Left cardiac atrium (tissue), 4 donors: ENCODE results near the gene FXYD4. TPM values are rescaled to one million over a fixed set of nuclear protein-coding genes. Genes with fewer than 3 reads are reported as not detected.
A peak's percentile ranks its signal among the peaks of the same experiment; 100 is the strongest.
"Not testable (repeated sequence)": the region's sequence is repeated elsewhere in the genome, so short reads cannot be mapped to it uniquely, and the experiment has no call there.

Experiments used
- ATAC-seq, 2 donors: fragments of 200-7000 bp; cut with Tn5 transposase; one replicate each; pipeline ENCODE4 v1.9.1; 2020; ENCODE audit warnings: mild to moderate bottlenecking in 2 of 2, moderate library complexity in 2 of 2
- DNase-seq: peaks from one replicate; pipeline ENCODE4 v3.0.0-alpha.2; 2020
- intact Hi-C, 2 donors: fragments of 100-400 bp; cut with DNase I; formaldehyde crosslinking; loops; one replicate each; pipeline versions ENCODE4 v1.14.1 to v1.15.1; 2022 to 2023
- total RNA-seq, 2 donors: library from RNA; stranded (reverse); fragmentation: NEBNext Ultra II Directional; extraction: Animal tissue kit (Norgen Biotek cat#: 25700); gene quantifications; one replicate each; pipeline ENCODE4 v1.2.1, GENCODE V29; 2021
- donor health status: DM: no; HTN: yes; CAD: no.
- donor health status: DM: no; HTN: yes; CAD: no; lungs with severe emphysema.
- donor health status: DM: yes; HTN: yes; CAD: no.
- donor health status: Dilated cardiomyopathy.

The FXYD4 gene
- total RNA-seq, 2 donors from 2014 or later, result not detected

DNA sequence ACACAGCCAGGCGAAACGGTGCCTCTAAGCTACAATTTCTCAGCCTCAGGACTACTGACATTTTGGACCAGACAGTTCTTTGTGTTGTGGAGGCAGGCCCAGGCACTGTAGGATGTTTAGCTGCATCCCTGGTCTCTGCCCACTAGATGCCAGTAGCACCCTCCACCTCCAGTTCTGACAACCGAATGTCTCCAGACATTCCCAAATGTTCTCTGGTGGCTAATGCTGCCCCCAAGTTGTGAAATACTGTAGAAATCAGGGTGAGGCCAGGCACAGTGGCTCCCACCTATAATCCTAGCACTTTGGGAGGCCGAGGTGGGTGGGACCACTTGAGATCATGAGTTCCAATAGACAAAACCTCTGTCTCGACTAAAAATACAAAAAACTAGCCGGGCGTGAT lies 19.3 kb downstream of the FXYD4 start:
- intact Hi-C loops, result no loop called here
- ATAC-seq (peak; percentile 56 to 74), DNase-seq (no peak)

DNA sequence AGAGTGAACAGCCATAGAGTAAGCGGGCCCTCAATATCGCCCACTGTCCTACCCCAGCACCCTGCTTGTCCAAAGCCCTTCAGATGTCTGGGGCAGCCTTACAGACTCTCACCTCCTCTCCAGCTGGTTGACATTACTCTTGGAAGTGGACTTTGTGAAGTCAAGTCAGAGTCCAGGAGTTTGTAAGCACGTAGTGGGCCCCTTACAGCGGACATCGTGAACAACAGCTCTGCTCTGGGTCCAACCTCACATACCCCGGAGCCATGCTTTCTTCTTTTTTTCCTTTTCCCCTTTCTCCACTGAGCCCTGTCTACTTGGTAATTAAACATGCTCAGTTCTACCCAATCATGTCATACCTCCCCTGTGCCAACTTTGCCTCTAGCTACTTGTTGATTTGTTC lies 20.1 kb downstream of the FXYD4 start:
- ATAC-seq, result no peak
- no peak for DNase-seq
- intact Hi-C loops, result no loop called here

DNA sequence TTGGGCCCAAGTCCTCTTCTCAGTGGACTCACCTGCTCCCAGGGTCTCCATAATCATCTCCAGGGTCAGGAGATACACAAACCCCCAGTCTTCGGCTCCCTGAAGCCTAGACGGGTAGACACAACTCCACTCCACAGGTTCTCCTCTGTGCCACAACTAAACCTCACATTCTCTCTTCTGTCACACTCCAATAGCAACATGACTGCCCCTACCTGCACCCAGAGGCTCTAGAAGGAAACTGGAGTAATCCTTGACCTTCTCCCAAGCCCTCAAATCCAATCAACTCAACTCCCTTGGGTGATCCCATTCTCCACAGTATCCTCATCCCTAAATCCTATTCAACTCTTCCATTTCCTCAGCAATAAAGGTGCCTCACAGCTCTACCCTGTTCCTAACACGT lies 21.3 kb downstream of the FXYD4 start:
- DNase-seq, result no peak
- intact Hi-C loops, result no loop called here
- ATAC-seq, result no peak

DNA sequence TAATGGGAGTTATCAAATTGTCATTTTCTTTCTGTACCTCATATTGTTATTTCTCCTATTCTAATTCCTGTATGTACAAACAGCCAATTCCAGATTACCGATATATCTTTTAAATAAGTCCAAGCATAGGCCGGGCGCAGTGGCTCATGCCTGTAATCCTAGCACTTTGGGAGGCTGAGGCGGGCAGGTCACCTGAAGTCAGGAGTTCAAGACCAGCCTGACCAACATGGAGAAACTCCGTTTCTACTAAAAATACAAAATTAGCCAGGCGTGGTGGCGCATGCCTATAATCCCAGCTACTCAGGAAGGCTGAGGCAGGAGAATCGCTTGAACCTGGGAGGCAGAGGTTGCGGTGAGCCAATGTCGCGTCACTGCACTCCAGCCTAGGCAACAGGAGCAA lies 21.8 kb downstream of the FXYD4 start:
- DNase-seq, ATAC-seq, intact Hi-C loops: not testable (repeated sequence)

DNA sequence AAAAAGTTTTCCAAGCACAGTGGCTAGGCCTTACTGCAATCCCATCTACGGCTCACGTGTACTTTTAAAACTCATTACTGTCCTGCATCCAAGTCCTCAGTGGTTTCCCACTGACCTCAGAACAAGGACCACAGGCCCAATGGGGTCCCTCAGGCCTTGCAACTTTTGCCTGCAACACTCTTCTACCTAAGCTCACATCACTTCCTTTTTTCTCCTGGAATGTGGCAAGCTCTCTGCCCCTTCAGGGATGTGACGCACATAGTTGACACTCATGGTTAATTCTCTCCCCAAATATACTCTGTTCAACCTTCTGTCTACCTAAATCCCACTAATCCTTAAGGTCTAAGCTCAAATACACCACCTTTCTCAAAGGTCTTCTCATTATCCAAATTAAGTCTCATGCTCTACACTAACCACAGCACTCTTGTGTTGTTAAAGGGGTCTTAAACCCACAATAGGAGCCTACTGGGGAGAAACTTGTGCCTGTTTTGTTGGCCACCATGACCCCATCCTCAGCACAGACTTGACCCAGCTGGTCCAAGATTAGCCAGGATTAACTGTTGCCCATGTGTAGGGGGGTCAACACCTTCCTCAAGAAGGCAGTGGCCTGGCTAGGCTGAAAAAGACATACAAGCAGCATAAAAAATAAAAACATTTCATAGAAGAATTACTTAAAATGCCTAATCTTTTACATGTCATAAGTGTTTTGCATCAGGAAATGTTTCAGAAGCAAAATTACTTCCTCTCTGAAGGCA lies 22.3 kb downstream of the FXYD4 start:
- intact Hi-C loops, result no loop called here
- no peak for DNase-seq
- no peak for ATAC-seq

DNA sequence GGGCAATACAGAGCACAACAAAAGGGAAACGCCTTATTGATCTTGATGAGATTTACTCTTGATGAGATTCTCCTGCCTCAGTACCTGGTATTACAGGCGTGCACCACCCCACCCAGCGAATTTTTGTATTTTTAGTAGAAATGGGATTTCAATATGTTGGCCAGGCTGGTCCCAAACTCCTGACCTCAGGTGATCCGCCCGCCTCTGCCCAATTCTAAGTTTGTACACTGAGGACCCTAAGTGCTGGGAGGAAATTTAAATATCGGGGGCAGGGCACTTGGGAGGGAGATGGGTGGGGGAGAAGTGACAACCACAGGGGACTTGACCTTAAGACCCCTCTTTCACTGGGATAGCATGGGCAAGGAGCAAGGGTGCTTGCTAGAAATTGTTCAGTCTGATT lies 23.4 kb downstream of the FXYD4 start:
- intact Hi-C loops, result no loop called here
- DNase-seq (no peak), ATAC-seq (no peak)

DNA sequence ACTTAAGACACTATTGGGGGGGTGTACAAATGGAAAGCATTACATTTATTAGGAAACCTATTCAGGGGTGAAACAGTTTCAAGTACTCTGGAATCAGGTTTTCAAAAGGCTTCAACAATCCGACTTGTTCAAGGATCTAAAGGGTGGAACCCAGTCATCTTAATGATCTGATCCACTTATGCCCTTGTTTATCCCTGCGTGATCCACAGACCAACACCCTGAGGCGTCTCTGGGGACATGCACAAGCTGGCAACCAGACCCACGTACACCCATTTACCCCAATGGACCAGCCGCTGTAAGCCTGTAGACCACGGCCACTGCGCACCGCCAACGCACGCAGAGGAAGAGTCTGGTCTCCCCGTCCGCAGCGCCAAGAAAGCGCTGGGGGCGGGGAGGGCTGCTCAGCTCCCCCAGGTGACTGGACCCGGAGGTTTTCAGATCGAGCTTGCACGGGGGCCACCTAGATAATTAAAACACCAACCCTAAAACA lies 24.2 kb downstream of the FXYD4 start:
- intact Hi-C loops, result no loop called here
- DNase-seq (no peak), ATAC-seq (peak in 1 of 2 donors; percentile 3)

DNA sequence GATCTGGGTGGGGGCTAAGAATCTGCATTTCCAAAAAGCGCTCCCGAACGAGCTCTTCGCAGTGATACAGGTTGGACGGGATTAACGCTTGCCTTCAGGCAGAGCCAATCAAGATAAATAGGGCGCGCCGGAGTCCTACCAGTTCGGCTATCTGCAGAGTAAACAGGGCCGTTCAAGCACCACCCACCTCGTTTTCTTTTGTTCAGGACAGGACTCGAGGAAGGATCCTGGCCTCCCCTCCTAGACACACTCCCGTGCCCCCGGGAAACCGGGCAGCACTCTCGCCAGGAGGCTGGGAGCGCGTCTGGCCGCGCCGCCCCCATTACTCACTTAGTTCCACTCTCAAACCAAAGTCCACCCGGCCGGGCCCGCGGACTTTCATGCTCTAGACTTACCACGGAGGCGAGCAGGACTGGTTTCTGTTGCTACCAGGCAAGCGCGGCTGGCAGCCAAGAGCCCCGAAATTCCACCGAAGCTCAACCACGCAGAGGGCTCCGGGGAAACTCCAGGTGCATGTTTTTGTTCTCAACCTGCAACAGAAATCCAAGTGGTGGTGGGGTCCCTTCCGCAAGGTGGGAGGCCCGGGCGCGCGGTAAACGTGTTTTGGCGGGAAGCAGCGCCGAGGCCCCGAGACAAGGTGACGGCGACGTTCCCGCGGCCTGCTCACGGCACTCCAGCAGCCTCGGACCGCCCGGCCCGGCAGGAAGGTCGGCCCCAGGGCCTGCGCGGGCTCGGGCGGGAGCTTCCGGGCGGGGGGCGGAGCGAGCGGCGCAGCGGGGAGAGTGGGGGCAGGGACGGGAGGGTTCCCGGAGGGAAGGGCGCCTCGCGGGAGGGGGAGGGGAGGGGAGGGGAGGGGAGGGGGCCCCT lies 24.9 kb downstream of the FXYD4 start:
- intact Hi-C loops, result no loop called here
- DNase-seq, result peak; percentile 79
- peak; percentile 95 to 96 for ATAC-seq

DNA sequence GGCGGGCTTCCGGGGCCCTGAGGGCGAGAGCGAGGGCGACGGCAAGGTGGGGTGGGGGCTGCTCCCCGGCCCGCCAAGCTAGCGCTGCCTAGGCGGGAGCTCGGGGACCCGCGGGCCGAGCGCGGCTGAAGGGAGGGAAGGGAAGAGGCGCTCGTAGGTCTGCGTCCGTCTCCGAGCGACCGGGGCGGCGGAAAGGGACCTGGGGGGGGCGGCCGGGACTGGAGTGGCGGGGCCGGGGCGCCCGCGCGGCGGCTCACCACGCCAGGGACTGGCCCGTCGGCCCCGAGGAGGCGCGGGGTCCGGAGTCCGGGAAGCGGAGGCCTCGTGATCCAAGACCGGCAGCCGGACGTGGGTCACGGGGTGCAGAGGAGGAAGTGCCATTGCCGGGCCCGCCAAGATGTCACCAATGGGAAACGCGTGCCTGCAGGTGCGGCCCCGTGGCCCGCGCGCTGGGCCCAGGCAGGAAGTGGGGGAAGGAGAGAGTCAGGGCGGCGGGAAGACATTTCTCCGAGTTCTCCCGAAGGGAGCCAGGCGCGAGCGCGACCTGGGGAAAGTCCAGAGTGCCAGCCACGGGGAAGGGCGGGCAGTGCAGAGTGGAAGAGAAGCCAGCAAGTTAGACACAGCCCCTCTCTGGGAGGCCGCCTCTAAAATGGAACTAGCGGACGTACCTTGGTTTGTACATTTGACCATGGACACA lies 25.6 kb downstream of the FXYD4 start:
- DNase-seq, result peak; percentile 91
- intact Hi-C loops, result no loop called here
- peak; percentile 90 to 91 for ATAC-seq

DNA sequence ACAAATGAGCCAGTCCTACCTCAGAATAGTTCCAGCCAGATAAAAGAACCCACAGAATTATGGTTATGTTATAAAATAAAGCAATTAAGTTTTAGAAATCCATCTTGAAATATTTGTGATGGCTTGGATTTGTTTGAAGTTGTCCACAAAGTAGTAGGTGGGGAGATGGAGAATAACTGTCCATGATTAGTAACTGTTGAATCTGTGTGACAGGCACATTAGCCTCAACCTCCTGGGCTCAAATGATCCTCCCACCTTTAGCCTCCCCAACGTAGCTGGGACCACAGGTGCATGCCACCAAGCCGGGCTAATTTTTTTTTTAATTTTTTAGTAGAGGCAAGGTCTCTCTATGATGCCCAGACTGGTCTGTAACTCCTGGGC lies 27.5 kb downstream of the FXYD4 start:
- no peak for DNase-seq
- intact Hi-C loops, result no loop called here

DNA sequence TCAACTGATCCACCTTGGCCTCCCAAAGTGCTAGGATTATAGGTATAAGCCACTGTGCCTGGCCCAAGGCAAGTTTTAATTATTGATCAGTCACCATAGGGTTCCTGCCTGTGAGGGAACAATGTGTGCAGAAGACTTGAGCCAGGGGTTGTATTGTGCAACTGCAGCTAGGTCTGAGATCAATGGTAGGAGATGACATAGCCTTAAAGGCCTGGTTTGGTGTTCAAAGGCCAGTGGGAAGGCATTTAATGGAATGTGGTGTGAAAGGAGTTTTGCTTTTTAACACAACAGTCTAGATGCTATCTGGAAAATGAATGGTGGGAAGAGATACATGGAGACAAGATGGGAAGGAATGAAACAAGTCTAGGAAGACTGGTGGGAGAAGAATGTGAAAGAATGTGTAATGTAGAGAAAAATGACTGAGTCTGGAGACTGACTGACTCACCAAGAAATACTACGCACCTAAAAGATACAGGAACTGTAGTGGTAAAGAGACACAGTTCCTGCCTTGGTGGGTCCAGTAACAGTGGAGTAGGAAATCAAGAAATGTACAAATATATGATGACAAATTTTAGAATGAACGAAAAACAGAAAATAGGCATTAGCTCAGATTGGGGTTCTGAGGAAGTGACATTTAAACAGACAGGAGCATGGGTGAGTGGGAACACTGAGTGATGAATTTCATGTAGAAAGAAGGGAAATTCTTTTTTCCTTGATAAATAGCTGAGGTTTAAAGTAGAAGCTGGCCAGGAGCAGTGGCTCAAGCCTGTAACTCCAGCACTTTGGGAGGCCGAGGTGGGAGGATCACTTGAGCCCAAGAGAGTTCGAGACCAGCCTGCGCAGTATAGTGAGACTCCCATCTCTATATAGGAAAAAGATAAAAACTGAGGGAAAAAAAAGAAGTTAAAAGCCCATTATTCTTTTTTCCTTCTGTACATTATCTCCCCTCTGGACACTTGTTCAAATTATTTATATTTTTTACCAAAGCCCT lies 28.2 kb downstream of the FXYD4 start:
- ATAC-seq (no peak), DNase-seq (no peak)
- intact Hi-C loops, result no loop called here

More for the DNA sequence above, 27.5 kb downstream of the FXYD4 start:
- no peak for ATAC-seq

DNA sequence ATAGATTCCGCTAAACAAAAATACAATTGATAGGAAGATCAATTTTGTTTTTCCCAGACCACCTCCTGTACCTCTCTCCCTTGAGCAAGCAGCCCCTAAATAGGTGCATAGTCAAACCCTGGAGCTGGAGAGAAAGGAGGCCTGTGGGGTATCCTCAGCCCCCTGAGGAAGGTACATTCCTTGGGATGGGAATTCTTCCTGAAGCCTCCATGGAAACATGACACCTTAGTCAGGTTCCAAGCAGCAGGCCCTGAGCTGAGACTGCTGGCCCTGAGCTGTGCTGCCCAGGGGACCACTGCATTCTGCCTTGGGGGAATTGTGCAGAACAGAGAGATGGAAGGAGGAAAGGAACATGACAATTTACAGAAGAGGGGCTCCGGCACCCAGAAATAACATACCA lies 30.2 kb downstream of the FXYD4 start:
- no peak for ATAC-seq
- DNase-seq, result no peak
- intact Hi-C loops, result no loop called here

DNA sequence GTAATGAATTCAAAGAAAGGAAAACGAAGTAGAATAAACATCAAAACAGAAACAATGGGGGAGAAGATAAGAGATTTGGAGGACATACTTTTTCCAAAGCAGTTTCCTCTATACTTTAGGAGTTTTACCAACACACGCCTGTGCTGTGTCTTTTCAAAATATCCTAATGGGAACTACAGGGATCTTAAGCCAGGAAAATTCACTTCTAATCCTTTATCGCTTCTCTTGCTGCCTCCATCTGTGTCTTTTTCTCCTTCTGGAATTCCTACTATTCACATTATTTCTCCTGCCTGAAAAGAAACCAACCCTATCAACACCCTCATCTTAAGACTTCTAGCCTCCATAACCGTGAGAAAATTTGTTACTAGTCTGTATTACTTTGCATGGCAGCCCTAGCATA lies 30.7 kb downstream of the FXYD4 start:
- DNase-seq, result no peak
- intact Hi-C loops, result no loop called here
- no peak for ATAC-seq

DNA sequence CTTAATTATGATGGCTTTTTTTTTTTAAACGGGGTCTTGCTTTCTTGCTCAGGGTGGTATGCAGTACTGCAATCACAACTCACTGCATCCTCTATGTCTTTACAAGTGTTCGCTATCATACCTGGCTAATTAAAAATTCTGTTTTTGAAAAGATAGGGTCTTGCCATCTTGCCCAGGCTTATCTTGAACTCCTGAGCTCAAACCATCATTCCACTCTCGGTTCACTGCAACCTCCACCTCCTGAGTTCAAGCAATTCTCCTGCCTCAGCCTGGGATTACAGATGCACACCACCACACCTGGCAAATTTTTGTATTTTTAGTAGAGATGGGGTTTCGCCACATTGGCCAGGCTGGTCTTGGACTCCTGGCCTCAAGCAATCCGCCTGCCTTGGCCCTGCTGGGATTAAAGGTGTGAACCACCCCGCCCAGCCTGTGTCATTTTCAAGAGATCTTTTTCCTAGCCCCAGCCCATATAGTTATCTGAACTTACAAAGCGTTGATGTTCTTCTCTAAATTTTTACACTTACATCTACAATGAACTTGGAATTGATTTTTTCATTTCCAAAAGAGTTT lies 31.5 kb downstream of the FXYD4 start:
- no peak for ATAC-seq
- DNase-seq, result no peak
- intact Hi-C loops, result no loop called here

DNA sequence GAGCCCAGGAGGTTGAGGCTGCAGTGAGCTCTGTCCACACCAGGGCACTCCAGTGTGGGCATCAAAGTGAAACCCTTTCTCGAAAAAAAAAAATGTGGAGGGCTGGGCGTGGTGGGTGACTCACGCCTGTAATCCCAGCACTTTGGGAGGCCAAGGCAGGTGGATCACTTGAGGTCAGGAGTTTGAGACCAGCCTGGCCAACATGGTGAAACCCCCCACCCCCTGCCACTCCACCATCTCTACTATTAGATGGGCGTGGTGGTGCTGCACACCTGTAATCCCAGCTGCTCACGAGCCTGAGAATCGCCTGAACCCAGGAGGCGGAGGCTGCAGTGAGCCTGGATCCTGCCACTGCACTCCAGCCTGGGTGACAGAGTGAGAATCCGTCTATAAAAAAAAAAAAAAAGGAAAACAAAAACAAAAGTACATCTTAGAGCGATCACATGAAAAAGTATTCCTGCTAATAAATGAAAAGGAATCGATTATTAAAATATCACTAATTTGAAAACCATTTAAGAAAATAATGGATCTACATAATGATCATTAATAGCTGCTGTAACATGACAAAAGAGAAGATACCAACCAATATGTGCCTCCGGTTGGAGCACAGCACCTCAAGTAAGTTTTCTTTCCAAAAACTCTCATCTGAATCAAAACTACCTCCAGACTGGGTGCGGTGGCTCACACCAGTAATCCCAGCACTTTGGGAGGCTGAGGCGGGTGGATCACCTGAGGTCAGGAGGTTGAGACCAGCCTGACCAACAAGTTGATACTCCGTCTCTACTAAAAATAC lies 32.7 kb downstream of the FXYD4 start:
- ATAC-seq, result no peak
- intact Hi-C loops, result no loop called here
- DNase-seq, result no peak

DNA sequence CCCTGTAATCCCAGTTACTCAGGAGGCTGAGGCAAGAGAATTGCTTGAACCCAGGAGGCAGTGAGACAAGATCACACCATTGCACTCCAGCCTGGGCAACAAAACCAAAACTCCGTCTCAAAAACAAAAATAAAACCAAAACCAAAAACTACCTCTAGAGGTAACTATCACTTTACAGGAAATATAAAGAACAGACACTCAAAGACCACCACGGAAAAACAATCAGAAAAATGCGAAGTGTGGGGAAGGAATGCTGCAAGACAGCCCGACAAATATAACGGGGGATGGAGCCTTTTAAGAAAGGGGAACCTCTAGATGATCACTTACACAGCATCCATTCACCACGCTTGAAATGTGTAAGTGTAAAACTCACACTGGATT lies 33.3 kb downstream of the FXYD4 start:
- no peak for DNase-seq
- ATAC-seq, result no peak
- intact Hi-C loops, result no loop called here

DNA sequence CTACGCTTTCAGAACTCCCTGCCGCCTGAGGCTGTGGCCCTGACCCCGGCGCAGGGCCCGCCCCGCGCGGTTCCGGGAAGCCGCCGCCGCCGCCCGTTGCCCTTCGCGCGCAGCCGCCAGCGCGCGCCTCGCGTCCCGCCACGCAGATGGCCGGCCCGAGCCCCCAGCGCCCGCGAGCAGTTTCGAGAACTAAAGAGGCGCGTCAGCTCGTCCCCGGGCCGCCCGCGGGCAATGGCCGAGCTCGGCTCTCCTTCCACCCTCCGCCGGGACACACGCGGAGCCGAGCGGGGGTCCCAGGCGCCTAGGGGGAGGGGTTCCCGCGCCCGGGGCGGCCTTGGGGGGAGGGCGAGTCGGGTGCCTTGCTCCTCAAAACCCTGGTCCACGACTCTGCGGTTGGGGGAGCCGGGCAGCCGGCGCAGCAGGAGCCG lies 35.7 kb downstream of the FXYD4 start:
- ATAC-seq (peak; percentile 30 to 53), DNase-seq (peak; percentile 71)
- intact Hi-C loops, result no loop called here
